ENCODE results near the gene HYI. TPM values are rescaled to one million over a fixed set of nuclear protein-coding genes. Genes with fewer than 3 reads are reported as not detected.

HYI gene
- total and polyA plus RNA-seq, 2 donors (not counting 1 experiment from before 2014, with no cell fraction given), result 26.3 to 36.5 TPM

- peaks cover 38% of the 10 kb centered on the region for H3K36me3 ChIP-seq (ENCODE audit: control insufficient read depth, insufficient read depth, low read length)
These were observed 19.5 kb downstream of the HYI start for GRCh38 chr1:43434256-43434655.

DNA sequence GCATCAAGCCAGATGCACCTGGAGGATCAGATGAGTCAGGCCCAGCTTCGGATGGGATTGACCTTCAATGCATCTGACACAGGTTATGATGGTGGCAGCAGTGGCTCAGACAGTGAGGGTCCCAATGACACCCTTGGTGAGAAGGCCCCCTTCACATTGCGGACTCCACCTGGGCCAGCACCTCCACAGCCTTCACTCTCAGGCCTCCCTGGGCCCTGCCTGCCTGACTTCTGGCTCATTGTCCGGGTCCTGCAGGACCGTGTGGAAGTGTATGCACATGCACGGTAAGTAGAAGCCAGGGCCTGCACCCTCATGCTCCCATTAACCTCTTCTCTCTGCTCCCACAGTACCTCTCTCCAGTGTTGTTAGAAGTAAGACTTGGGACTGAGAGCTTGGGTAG, 20.8 kb downstream of the HYI start:
- H3K9ac ChIP-seq (ENCODE audit: insufficient read depth, low read length), result no peak overlapping the region
- H3K4me1 ChIP-seq (ENCODE audit: control insufficient read depth, extremely low read depth, insufficient read depth, low read length), result peaks cover 11% of the 10 kb centered on the region
- TF ChIP-seq, protein P1, sequence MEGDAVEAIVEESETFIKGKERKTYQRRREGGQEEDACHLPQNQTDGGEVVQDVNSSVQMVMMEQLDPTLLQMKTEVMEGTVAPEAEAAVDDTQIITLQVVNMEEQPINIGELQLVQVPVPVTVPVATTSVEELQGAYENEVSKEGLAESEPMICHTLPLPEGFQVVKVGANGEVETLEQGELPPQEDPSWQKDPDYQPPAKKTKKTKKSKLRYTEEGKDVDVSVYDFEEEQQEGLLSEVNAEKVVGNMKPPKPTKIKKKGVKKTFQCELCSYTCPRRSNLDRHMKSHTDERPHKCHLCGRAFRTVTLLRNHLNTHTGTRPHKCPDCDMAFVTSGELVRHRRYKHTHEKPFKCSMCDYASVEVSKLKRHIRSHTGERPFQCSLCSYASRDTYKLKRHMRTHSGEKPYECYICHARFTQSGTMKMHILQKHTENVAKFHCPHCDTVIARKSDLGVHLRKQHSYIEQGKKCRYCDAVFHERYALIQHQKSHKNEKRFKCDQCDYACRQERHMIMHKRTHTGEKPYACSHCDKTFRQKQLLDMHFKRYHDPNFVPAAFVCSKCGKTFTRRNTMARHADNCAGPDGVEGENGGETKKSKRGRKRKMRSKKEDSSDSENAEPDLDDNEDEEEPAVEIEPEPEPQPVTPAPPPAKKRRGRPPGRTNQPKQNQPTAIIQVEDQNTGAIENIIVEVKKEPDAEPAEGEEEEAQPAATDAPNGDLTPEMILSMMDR (conservative IDR thresholded peaks at IDR 0.05 in 1 of 2, IDR thresholded peaks at IDR 0.05 in 1 of 2; ENCODE audit: low read depth in 1 of 2, low read length in 2 of 2), result no peak
- no peak for TF ChIP-seq EZH2 (IDR thresholded peaks at IDR 0.05; ENCODE audit: low read length, missing control alignments)
- no peaks in the 10 kb centered on the region for H3K27me3 ChIP-seq (ENCODE audit: control insufficient read depth, insufficient read depth, low read length)
- no peak overlapping the region for H2AFZ ChIP-seq (ENCODE audit: low read length)
- no peaks in the 10 kb centered on the region for H3K79me2 ChIP-seq (ENCODE audit: control insufficient read depth, insufficient read depth, low read length)
- no peaks in the 10 kb centered on the region for H3K9me3 ChIP-seq (ENCODE audit: control insufficient read depth, insufficient read depth, low read depth, low read length)
- no peak overlapping the region for H3K27ac ChIP-seq (ENCODE audit: insufficient read depth, low read length)
- no peaks in the 10 kb centered on the region for H4K20me1 ChIP-seq (ENCODE audit: control insufficient read depth, extremely low read depth, insufficient read depth, low read length)
- H3K4me2 ChIP-seq (ENCODE audit: extremely low read depth, insufficient read depth, low read length), result no peak overlapping the region
- H3K4me3 ChIP-seq (replicated peaks in 1 of 4; ENCODE audit: control extremely low read depth in 1 of 4, insufficient read depth in 1 of 4, low read depth in 3 of 4, low read length in 4 of 4), result no peak overlapping the region
- DNase-seq (ENCODE audit: low read depth in 2 of 2), result no peak
- peaks cover 40% of the 10 kb centered on the region for H3K36me3 ChIP-seq (ENCODE audit: control insufficient read depth, insufficient read depth, low read length)

More at GRCh38 chr1:43434256-43434655, 19.5 kb downstream of the HYI start:
- Histone ChIP-seq H2AFZ (ENCODE audit: low read length) (no peak overlapping the region), H3K9me3 (ENCODE audit: control insufficient read depth, insufficient read depth, low read depth, low read length) (no peaks in the 10 kb centered on the region), H3K4me1 (ENCODE audit: control insufficient read depth, extremely low read depth, insufficient read depth, low read length) (peaks cover 11% of the 10 kb centered on the region), H3K4me2 (ENCODE audit: extremely low read depth, insufficient read depth, low read length) (no peak overlapping the region), H3K27me3 (ENCODE audit: control insufficient read depth, insufficient read depth, low read length) (no peaks in the 10 kb centered on the region), H3K79me2 (ENCODE audit: control insufficient read depth, insufficient read depth, low read length) (no peaks in the 10 kb centered on the region), H4K20me1 (ENCODE audit: control insufficient read depth, extremely low read depth, insufficient read depth, low read length) (no peaks in the 10 kb centered on the region), H3K4me3 (replicated peaks in 1 of 4; ENCODE audit: control extremely low read depth in 1 of 4, insufficient read depth in 1 of 4, low read depth in 3 of 4, low read length in 4 of 4) (no peak overlapping the region), H3K9ac (ENCODE audit: insufficient read depth, low read length) (no peak overlapping the region), H3K27ac (ENCODE audit: insufficient read depth, low read length) (no peak overlapping the region)
- TF ChIP-seq EZH2 (IDR thresholded peaks at IDR 0.05; ENCODE audit: low read length, missing control alignments), result no peak
- TF ChIP-seq, protein P1 (conservative IDR thresholded peaks at IDR 0.05 in 1 of 2, IDR thresholded peaks at IDR 0.05 in 1 of 2; ENCODE audit: low read depth in 1 of 2, low read length in 2 of 2), result no peak
- no peak for DNase-seq (ENCODE audit: low read depth in 2 of 2)

- Histone ChIP-seq H3K4me3 (replicated peaks in 1 of 4; ENCODE audit: control extremely low read depth in 1 of 4, insufficient read depth in 1 of 4, low read depth in 3 of 4, low read length in 4 of 4) (no peak overlapping the region), H3K9ac (ENCODE audit: insufficient read depth, low read length) (no peak overlapping the region), H3K27ac (ENCODE audit: insufficient read depth, low read length) (no peak overlapping the region), H4K20me1 (ENCODE audit: control insufficient read depth, extremely low read depth, insufficient read depth, low read length) (no peaks in the 10 kb centered on the region), H3K4me2 (ENCODE audit: extremely low read depth, insufficient read depth, low read length) (no peak overlapping the region), H3K9me3 (ENCODE audit: control insufficient read depth, insufficient read depth, low read depth, low read length) (no peaks in the 10 kb centered on the region), H3K79me2 (ENCODE audit: control insufficient read depth, insufficient read depth, low read length) (no peaks in the 10 kb centered on the region), H3K4me1 (ENCODE audit: control insufficient read depth, extremely low read depth, insufficient read depth, low read length) (peaks cover 11% of the 10 kb centered on the region), H3K36me3 (ENCODE audit: control insufficient read depth, insufficient read depth, low read length) (peaks cover 41% of the 10 kb centered on the region), H3K27me3 (ENCODE audit: control insufficient read depth, insufficient read depth, low read length) (no peaks in the 10 kb centered on the region), H2AFZ (ENCODE audit: low read length) (no peak overlapping the region)
- no peak for DNase-seq (ENCODE audit: low read depth in 2 of 2)
- TF ChIP-seq, protein P1 (conservative IDR thresholded peaks at IDR 0.05 in 1 of 2, IDR thresholded peaks at IDR 0.05 in 1 of 2; ENCODE audit: low read depth in 1 of 2, low read length in 2 of 2), result no peak
- TF ChIP-seq EZH2 (IDR thresholded peaks at IDR 0.05; ENCODE audit: low read length, missing control alignments), result no peak
These were observed 21.4 kb downstream of the HYI start for GRCh38 chr1:43432171-43432860.
